HG02763 (cell line): ENCODE measurements around the gene MAP3K20.
"Not testable (repeated sequence)": the region's sequence is repeated elsewhere in the genome, so short reads cannot be mapped to it uniquely, and the experiment has no call there.

ENCODE experiments used
- ATAC-seq: cut with Tn5 transposase; IDR thresholded peaks from one replicate; pipeline ENCODE4 v1.9.1; 2021; ENCODE audit warnings: mild to moderate bottlenecking, moderate library complexity; ENCODE audit not compliant: unreplicated experiment

MAP3K20 gene

DNA sequence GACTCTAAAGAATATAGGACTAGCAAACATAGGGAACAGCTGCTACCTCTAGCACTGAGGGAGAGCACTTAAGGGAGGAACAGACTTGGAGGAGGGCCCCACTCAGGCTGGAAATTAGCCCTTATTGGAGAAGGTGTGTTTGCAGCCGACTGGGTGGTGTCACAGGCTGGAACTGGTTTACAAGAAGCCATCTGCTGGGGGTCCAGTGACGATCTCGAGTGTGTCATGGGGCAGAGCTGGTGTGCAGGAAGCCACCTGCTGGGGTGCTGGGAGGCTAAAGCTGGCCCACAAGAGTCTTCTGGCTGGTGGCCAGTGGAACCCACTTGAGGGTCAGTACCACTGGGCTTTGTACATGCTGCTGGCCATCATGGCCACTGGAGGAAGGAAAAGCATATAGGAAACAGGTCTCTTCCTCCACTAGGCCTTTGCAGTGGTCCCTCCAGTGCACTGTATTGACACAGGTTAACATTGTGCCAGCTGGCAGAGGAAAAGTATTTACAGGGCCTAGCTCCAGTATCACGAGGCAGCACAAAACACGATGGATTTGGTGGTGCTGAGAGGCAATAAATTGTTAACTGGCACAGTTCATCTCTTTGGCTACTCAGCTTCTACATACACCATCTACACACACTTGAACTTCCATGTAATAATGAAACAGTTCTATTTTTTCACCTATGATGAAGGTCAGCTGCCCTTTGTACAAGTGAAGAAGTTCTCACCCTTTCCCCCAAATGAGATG, 43.6 kb downstream of the MAP3K20 start:
- ATAC-seq = no peak

DNA sequence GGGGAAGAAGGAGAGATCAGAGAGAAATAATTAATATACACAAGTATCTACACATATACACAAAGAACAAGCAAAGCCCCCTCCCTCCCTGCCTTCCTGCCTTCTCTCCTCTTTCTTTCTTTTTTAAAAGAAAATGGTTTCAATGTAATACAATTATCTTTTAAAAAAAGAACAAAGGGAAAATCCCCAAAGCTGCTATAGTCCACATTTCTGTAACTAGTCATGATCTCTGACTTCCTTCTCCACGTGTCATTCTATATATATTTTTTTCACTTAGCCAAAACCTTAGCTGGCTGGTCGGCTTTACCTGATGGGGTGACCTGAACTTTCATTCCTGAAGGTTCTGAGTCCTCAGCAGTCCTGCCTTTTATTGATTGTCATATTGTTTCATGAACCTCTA, 44.3 kb downstream of the MAP3K20 start:
- no peak for ATAC-seq

DNA sequence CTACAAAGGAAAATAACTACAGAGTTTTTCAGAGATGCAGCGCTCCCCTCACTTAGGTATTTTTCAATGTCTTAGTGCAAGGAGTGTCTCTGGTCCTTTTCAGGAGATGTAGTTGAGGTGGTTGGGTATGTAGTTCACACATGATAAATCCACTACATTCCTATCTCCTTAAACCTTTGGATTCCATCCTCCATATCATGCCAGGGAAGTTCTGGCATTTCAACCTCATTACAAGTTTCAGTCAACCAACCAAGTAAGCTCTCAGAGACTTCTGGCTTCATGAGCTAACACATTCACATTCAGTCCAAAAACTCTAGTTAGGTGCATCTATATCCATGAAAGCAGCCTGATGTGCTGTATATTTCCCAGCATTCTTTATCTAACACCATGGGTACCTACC, 47.3 kb downstream of the MAP3K20 start:
- no peak for ATAC-seq

DNA sequence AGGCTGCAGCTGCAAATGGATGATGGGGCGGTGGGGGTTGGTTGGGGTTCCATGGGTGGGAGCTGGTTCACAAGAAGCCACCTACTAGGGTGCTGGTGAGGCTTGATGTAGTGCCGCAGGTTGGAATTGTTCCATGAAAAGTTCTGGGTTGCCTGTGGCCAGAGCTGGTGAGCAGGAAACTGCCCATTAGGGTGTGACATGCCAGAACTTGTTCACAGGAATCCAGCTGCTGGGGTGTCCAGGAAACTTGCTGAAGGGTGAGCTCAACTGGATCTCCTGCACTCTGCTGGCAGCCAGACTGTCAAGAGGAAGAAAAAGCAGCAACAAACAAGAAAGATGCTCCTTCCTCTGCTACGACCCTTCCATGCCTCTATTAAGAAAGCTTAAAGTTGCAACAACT, 48.8 kb downstream of the MAP3K20 start:
- ATAC-seq = no peak

DNA sequence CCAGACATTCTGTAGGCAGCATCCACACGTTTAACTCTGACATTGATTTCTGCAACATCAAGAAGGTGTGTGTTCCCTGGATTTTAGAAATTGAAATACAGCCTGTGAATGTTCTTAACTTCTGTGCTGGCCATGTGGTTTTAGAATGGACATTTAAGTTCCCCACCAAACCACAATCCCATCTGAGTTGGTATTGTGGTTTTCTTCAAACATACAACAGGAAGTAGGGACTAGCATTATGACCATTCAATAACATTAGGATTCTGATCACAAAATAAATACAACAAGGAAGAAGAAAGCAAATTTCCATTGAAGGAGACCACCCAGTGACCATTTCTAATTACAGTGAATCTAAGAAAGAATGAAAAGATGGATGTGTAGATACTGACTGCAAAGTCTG, 51.2 kb downstream of the MAP3K20 start:
- ATAC-seq = no peak

DNA sequence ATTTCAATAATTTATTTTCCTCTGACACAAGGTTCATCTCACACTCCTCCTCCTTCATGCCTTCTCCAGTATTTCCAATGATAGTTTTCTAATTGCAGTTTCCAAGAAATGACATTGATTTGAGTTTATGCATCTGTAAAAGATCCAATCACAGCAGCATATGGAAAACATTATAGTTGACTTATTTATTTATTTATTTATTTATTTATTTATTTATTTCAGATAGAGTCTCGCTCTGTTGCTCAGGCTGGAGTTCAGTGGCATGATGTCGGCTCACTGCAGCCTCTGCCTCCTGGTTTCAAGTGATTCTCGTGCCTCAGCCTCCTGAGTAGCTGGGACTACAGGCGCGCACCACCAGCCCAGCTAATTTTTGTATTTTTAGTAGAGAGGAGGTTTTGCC, 52.5 kb downstream of the MAP3K20 start:
- ATAC-seq = not testable (repeated sequence)

DNA sequence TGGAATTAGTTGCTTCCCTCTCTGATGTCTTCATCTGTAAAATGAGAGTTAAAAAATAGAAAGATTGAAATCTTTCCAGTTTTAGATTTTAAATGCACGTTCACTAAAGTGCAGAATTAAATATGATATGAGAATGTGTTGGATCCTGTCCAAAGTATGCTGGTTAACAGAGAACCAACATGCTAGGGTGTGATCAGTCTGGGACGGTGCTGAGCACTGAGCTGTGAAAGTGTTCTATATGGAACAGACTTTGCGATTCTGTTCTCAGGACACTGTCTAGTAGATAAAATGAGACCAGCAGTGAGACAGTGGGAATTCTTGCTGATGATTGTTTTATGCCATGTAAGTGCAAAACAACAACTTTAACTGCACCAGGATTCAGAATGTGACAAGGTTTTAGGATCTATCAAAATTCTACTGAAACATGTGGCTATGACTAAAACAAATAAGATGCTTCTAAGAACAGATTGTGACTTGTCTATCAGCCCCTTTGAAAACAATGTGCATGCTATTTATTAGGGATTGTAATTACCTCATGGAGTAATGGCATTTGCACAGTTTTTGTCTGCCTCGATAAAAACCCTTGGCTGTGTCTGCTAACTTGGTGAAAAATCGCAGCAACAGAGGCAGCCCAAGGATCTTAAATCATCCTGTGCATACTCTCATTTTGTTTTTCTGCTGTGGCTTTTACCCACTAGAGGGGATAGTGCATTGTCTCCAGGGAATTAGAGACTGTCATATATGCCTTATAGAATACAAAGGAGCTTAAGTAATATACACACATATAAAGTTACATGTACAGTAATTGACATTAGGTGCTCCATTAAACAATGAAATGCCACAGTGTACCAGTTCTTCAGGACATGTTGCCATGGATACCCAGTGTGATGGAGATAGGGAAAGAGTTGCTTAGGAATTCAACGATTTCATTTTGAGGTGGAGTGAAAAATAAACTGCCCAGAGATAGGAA, 55.1 kb downstream of the MAP3K20 start:
- ATAC-seq = no peak

DNA sequence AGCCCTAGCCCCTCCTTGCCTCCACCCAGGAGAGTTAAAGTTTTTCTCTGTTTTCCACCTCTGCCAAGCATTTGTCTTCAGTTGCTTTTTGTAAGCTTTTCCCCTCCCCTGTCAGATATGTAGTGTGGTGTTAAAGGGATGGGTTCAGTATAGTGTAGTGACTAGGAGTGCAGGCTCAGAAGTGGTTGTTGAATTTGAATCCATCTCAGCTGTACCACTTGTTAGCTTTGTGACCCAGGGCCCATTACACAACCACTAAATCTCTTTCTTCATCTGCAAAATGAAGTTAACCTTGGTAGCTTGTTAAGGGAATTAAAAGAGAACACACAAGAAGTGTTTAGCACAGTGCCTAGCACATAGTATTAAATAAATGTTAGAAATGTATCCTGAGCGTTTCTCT, 56.9 kb downstream of the MAP3K20 start:
- no peak for ATAC-seq

DNA sequence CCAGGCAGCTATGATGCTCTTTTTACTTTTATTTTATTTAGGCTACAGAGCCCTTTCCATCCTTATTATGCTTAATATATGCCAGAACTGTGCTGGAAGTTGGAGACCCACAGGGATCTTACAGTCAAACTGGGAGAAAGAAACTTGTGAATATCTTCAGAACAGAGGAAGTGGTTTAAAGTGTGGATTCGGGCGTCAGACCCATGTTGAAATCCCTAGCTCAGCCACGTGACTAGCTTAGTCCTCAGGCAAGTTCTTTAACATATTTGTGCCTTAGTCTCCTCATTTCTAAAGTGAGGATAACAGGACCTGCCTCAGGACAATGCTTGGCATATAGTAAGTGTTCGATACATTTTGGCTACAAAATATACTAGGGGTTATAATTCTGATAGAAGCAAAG, 59.1 kb downstream of the MAP3K20 start:
- no peak for ATAC-seq

DNA sequence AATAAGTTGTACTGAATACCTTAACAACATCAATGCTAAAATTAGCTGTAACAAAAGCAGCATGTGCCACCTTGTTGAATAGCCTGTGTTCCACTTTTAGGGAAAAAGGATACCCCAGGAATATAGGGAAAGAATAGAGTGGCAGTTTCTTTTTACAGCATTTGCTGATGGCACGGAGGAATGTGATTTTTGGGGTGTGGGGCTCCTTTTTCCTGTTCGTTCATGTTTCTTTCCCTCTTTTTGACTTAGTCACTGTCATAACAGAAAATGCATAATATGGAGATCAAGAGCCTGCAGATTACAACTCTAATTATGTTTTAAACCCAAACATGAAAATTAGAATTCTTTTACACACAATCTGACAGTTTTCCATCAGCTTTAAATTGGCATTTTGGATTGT, 60.4 kb downstream of the MAP3K20 start:
- no peak for ATAC-seq

DNA sequence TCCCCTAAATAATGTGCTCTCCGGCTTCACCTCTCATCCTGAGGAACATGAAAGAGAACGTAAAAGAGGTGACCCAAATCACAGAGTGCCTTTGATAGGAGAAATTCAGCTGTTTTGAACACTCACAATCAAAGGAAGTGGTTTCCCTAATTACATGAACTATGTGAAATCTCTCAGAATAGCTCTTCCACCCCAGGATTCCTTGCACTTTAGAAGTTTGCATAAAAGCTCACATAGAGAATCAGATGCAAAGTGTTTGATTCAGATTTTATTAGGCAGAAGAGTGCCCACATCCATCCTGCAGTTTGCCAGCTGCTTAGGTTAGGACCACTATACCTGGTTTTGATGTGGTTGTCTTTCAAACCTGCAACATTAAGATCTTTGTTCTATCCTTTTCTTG, 61.0 kb downstream of the MAP3K20 start:
- no peak for ATAC-seq

DNA sequence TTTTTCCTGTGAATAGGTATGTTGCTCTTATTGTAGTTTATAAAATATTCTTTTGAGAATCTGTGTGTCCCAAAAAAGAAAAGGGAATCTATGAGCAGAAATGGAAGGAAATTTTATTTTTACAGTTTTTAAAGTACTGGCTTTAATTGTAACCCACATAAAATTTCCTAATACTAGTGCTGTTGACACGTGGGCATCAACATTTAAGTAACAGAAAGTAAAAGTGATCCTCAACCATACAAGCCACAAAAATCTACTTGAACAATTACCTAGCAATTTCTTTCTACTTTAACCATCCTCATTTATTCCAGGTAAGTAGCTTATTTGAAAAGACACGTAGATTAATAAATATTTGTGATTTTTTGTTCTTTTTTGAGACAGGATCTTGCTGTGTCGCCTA, 62.0 kb downstream of the MAP3K20 start:
- no peak for ATAC-seq

DNA sequence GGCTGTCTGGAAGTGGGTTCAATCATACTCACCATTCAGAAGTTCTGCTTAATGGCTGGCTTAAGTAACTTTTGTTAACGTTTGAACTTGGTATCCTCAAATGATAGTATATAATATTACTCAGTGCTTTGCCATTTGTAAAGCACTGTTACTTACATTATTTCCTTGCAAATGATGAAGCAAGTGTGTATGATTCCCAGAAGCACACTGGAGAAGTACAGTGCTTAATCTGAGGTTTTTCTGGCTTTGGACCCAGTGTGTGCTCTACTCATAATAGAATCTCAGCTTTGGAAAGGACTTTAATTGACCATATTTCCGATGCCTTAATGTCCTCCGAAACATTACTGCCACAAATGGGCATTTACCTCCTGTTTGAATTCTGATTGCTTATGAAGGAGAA, 63.3 kb downstream of the MAP3K20 start:
- ATAC-seq = no peak

DNA sequence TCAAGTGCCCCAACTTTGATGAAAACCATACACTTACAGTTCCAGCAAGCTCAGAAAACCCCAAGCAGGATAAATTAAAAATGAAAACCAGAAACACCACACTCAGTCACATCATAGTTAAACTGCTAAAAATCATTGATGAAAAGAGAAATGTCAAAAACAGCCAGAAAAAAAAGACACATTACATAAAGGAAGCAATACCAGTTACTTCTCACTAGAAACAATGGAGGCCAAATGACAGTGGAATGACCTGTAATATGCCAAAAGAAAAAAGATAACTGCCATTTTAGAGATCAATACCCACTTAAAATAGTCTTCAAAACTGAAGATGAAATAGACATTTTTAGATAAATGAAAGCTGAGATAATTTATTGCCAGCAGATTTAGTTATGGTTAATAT, 66.0 kb downstream of the MAP3K20 start:
- ATAC-seq = no peak

DNA sequence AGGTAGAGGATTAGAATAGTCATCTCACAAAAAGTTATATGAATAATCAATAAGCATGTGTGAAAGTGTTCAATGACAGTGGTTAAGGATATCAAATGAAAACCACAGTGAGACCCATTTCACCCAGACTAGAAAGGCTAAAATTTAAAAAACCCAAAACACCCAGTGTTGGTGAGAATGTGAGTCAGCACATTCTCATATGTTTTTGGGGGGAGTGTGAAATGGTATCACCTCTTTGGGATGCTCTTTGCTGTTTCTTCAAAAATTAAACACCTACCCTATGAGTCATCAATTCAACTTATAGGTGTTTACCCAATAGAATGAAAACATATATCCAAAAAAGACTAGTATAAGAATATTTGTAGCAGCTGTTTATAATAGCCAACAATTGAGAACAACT, 69.8 kb downstream of the MAP3K20 start:
- no peak for ATAC-seq

DNA sequence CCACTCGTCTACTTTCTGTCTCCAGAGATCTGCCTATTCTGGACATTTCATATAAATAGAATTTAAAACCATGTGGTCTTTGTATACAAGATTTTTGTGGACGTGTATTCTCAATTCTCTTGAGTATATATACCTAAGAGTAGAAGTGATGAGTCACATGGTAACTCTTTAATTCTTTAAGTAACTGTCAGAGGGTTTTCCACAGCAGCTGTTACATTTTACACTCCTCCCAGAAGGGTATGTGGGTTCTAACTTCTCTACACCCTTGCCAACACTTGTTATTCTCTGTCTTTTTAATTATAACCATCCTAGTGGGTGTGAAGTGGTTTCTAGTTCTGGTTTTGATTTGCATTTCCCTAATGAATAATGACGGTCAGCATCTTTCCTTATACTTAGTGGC, 70.9 kb downstream of the MAP3K20 start:
- ATAC-seq = no peak

DNA sequence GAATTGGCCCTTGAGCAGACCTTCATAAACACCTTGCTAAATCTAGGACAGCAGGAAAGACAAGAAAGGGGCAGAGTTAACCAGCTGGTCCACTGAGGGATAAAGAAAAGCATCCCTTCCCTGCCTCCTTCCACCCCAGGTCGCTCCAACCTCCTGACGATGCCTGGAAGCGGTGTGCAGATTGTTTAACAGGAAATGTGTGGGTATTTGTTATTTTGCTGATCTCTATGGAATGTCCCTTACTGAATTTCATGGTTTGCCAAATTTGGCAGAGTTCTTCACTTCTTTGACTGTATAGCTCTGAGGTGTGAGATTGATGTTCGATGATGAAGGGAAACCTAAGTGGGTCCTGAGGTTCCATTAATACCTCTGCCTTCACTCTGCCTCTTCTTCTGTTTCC, 72.9 kb downstream of the MAP3K20 start:
- no peak for ATAC-seq

DNA sequence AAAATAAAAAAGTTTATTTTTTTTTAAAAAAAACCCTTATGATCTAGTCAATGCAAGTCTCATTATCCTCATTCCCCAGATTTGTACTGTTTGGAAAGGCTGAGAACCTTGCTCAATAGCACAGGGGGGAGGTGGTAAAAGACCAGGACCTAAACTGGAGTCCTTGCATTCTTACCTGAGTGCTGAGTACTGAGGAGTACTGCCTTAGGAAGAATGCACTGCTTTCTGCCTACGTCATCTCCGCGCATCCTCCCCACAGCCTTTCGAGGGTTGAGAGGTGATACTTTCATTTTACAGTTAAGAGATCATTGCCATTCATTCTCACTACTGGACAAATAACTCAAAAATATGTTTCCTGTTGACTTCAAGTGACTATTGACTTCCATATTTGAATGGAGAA, 73.8 kb downstream of the MAP3K20 start:
- ATAC-seq = peak; percentile 48

DNA sequence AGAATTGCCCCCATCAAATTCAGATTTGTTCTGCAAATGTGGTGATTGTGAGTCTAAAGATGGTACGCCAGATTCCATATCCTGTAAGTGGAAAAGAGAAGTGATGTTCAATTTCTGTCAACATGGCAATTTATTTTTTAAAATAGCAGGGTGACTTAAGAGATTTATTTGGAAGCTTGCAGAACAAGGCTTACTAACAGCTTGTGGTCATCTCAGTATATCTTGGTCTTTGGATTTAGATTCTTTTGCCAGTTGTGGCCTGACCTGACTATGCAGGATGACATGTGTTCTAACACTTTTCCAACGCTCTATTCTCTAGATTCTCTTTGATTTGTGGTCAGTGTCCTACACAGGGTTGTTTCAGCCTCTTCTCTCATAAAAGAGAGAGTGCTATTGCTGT, 74.4 kb downstream of the MAP3K20 start:
- ATAC-seq = no peak

DNA sequence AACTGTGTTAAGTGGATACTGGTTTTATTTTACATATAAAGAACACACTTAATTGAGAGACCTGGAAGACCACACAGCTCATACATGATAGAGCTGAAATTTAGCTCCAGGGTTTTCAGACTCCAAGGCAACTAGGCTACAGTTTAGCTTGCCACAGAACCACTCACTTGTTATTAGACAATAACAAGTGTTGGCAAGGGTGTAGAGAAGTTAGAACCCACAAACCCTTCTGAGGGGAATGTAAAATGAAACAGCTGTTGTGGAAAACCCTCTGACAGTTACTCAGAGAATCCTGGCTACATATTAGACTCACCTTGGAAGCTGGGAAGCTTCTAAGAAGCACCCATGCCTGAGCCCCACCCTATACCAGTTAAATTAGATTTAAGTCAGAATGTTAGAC, 75.3 kb downstream of the MAP3K20 start:
- no peak for ATAC-seq

DNA sequence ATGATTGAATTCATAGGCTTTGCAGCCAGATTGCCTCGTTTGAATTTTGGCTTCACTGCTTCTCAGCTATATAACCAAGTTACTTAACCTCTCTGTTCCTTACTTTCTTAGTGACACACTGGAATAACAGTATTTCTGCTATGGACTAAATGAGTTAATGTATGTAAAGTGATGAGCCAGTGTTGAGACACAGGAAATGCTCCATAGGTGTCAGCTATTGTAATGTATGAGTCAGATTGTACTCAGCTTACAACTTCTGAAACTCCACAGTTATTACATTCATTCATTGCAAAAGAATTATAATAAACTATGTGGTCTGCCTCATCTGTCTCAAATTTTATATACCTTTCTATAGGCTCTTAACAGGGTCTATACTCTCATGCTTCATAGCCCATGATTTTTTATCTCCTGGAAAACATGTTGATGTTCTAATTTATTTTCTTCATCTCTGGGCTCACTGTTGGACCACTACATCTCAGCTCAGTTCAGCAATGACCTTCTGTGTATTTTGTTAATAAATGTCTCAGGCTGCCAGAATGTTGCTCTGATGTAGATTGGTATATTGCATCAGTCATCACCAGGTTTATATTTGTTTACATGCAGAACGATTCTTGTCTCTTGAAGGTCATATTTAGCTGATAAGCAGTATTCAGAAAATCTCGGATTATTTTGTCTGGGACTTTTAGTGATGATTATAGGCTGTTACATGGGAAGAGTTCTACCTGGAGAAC, 76.2 kb downstream of the MAP3K20 start:
- no peak for ATAC-seq
